HepG2 (cell line): Measurements from ENCODE around the gene C1QTNF1. TPM values are rescaled to one million over a fixed set of nuclear protein-coding genes. Genes with fewer than 3 reads are reported as not detected.

Source experiments
- CHD4 ChIP-seq: fragments of 200-600 bp; sonication (generic); IDR thresholded peaks from 2 replicates; pipeline ENCODE4 v1.7.0; 2017; ENCODE audit warnings: mild to moderate bottlenecking, low read length, borderline replicate concordance
- FOSL2 ChIP-seq: sonication (generic); formaldehyde crosslinking; IDR thresholded peaks from 2 replicates; pipeline ENCODE4 v1.4.0; 2020; ENCODE audit warnings: missing genetic modification reagents
- IRF2 ChIP-seq: IDR thresholded peaks from 2 replicates; pipeline ENCODE4 v1.6.1; 2018; ENCODE audit warnings: missing genetic modification reagents, missing compliant biosample characterization
- JARID2 ChIP-seq: sonication (generic); formaldehyde crosslinking; IDR thresholded peaks from 2 replicates; pipeline ENCODE4 v1.8.1; 2023; ENCODE audit warnings: missing genetic modification reagents, inconsistent platforms; ENCODE audit not compliant: insufficient replicate concordance
- KAT8 ChIP-seq: IDR thresholded peaks from 2 replicates; pipeline ENCODE4 v1.6.1; 2016; ENCODE audit warnings: missing genetic modification reagents, missing compliant biosample characterization
- KDM3A ChIP-seq: IDR thresholded peaks from 2 replicates; pipeline ENCODE4 v1.6.1; 2018; ENCODE audit warnings: low read depth, missing compliant biosample characterization
- MYNN ChIP-seq: sonication (generic); formaldehyde crosslinking; IDR thresholded peaks from 2 replicates; pipeline ENCODE4 v1.4.0; 2020; ENCODE audit warnings: mild to moderate bottlenecking, low read depth, missing genetic modification reagents
- NFYB ChIP-seq: sonication (generic); formaldehyde crosslinking; IDR thresholded peaks from 2 replicates; pipeline ENCODE4 v1.4.0; 2020; ENCODE audit warnings: missing genetic modification reagents
- SMAD1 ChIP-seq: sonication (generic); formaldehyde crosslinking; IDR thresholded peaks from 2 replicates; pipeline ENCODE4 v1.4.0; 2020; ENCODE audit warnings: missing genetic modification reagents, low read depth, mild to moderate bottlenecking, borderline replicate concordance
- SMAD3 ChIP-seq: sonication (generic); formaldehyde crosslinking; IDR thresholded peaks from 2 replicates; pipeline ENCODE4 v1.4.0; 2020; ENCODE audit warnings: missing genetic modification reagents
- TSC22D2 ChIP-seq: sonication (generic); formaldehyde crosslinking; IDR thresholded peaks from 2 replicates; pipeline ENCODE4 v1.5.1; 2020; ENCODE audit warnings: missing genetic modification reagents, mild to moderate bottlenecking, borderline replicate concordance
- ZBTB38 ChIP-seq: sonication (generic); formaldehyde crosslinking; IDR thresholded peaks from 2 replicates; pipeline ENCODE4 v1.5.1; 2020; ENCODE audit warnings: mild to moderate bottlenecking, missing genetic modification reagents
- ZFP36L1 ChIP-seq: sonication (generic); formaldehyde crosslinking; IDR thresholded peaks from 2 replicates; pipeline ENCODE4 v1.8.0; 2022; ENCODE audit warnings: mild to moderate bottlenecking, missing genetic modification reagents, moderate library complexity
- ZNF430 ChIP-seq: sonication (generic); formaldehyde crosslinking; IDR thresholded peaks from 2 replicates; pipeline ENCODE4 v1.9.0; 2021; ENCODE audit warnings: mild to moderate bottlenecking, missing genetic modification reagents
- ZNF557 ChIP-seq: sonication (generic); formaldehyde crosslinking; IDR thresholded peaks from 2 replicates; pipeline ENCODE4 v1.4.0; 2020; ENCODE audit warnings: missing genetic modification reagents
- ZNF644 ChIP-seq: IDR thresholded peaks from 2 replicates; pipeline ENCODE4 v1.6.1; 2016; ENCODE audit warnings: low read depth
- ZNF724P ChIP-seq: sonication (generic); formaldehyde crosslinking; IDR thresholded peaks from 2 replicates; pipeline ENCODE4 v1.8.0; 2022; ENCODE audit warnings: missing genetic modification reagents, borderline replicate concordance
- ZNF749 ChIP-seq: sonication (generic); formaldehyde crosslinking; IDR thresholded peaks from 2 replicates; pipeline ENCODE4 v1.8.0; 2022; ENCODE audit warnings: mild to moderate bottlenecking, missing genetic modification reagents, moderate library complexity, borderline replicate concordance
- ZNF777 ChIP-seq: sonication (generic); formaldehyde crosslinking; IDR thresholded peaks from 2 replicates; pipeline ENCODE4 v1.4.0; 2020; ENCODE audit warnings: missing genetic modification reagents
- ZSCAN12 ChIP-seq: sonication (generic); formaldehyde crosslinking; IDR thresholded peaks from 2 replicates; pipeline ENCODE4 v1.9.0; 2021; ENCODE audit warnings: mild to moderate bottlenecking, missing genetic modification reagents
- polyA plus RNA-seq, 8 experiments: library from polyadenylated mRNA; depleted of rRNA in 3 of 8; stranded (reverse) in 7 of 8; unstranded in 1 of 8; fragments of >200 nt; fragmentation: Illumina TruSeq in 4 of 8; extraction: Trizol in 4 of 8; gene quantifications; 2 replicates each; pipeline versions ENCODE4 v1.2.1 to v1.2.3, GENCODE V29; 2011 to 2016; ENCODE audit warnings: low read depth in 4 of 8, missing spikeins in 1 of 8, mixed read lengths in 1 of 8; ENCODE audit not compliant: insufficient read depth in 1 of 8
- total RNA-seq, 5 experiments: library from RNA; depleted of rRNA; stranded (reverse); fragments of >200 nt; fragmentation: Illumina TruSeq; extraction: Trizol; gene quantifications; 2 replicates each; pipeline ENCODE4 v1.2.3, GENCODE V29; 2016; ENCODE audit warnings: low read depth in 1 of 5
- TF ChIP-seq, protein P1 (sequence below): sonication (generic); formaldehyde crosslinking; conservative IDR thresholded peaks from 2 replicates; pipeline ENCODE4 v1.4.0; 2020; ENCODE audit warnings: mild to moderate bottlenecking, missing genetic modification reagents, moderate library complexity
- TF ChIP-seq, protein P2 (sequence below): sonication (generic); formaldehyde crosslinking; IDR thresholded peaks from 2 replicates; pipeline ENCODE4 v1.8.0; 2022; ENCODE audit warnings: missing genetic modification reagents, mild to moderate bottlenecking, borderline replicate concordance

C1QTNF1 gene
- total and polyA plus RNA-seq, 2 of the 13 experiments (the other 11 are each of a cell fraction or from before 2014, with no cell fraction given), result 0.18 to 0.86 TPM

DNA sequence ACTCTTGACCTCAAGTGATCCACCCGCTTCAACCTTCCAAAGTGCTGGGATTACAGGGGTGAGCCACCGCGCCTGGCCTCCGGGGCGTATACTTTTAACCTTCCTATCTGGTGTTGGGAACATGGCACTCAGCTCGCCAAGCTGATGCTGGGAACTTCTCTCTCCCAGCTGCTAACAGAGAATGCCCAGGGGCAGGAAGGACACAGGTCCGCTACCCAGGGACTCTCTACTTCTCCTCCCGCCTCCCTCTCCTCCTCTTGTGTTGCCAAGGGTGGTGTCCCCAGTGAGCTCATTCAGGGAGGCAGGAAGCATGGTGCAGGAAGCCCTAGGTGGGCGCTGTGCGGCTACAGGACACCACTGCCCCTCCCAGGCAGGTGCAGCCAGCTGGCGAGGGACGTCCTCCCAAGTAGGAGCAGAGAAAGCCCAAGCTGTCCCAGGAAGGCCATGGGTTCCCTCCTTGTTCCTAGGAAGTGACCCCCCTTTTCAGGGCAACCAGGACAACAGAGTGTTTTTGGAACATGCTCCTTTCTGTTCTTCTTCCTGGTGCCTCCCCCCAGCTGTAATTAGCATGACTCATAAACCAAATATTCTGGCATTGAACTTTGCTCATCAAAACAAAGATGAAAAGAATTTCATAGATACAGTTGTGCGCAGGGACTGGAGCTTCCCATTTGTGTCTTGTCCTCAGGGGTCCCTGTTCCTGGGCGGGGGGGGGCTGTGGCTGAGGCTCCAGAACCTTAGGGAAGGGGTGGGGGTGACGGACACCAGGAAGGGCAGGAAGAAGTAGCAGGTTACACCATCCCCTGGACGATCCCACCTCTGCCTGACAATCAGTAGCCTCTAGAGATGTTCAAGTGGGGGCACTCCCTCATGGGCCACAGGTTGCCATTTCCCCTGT lies 2.7 kb downstream of the C1QTNF1 start (continued):
- peak; percentile 43; the same call in 1 of the 2 replicates for TF ChIP-seq CHD4
- no peak for TF ChIP-seq SMAD1 (CRISPR knock-in tag)
- no peak for TF ChIP-seq ZNF557 (CRISPR knock-in tag)
- 0 out of 2 replicates have a peak, but pooled peaks have one; percentile 46 for TF ChIP-seq KAT8 (CRISPR knock-in tag)
- TF ChIP-seq FOSL2 (CRISPR knock-in tag), result peak; percentile 98
- peak; percentile 74 for TF ChIP-seq IRF2 (CRISPR knock-in tag)
- TF ChIP-seq SMAD3 (CRISPR knock-in tag), result peak; percentile 77
- TF ChIP-seq ZSCAN12 (CRISPR knock-in tag), result no peak
- TF ChIP-seq, protein P1, sequence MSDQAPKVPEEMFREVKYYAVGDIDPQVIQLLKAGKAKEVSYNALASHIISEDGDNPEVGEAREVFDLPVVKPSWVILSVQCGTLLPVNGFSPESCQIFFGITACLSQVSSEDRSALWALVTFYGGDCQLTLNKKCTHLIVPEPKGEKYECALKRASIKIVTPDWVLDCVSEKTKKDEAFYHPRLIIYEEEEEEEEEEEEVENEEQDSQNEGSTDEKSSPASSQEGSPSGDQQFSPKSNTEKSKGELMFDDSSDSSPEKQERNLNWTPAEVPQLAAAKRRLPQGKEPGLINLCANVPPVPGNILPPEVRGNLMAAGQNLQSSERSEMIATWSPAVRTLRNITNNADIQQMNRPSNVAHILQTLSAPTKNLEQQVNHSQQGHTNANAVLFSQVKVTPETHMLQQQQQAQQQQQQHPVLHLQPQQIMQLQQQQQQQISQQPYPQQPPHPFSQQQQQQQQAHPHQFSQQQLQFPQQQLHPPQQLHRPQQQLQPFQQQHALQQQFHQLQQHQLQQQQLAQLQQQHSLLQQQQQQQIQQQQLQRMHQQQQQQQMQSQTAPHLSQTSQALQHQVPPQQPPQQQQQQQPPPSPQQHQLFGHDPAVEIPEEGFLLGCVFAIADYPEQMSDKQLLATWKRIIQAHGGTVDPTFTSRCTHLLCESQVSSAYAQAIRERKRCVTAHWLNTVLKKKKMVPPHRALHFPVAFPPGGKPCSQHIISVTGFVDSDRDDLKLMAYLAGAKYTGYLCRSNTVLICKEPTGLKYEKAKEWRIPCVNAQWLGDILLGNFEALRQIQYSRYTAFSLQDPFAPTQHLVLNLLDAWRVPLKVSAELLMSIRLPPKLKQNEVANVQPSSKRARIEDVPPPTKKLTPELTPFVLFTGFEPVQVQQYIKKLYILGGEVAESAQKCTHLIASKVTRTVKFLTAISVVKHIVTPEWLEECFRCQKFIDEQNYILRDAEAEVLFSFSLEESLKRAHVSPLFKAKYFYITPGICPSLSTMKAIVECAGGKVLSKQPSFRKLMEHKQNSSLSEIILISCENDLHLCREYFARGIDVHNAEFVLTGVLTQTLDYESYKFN, result peak; percentile 99
- peak; percentile 16; the same call in 1 of the 2 replicates for TF ChIP-seq MYNN (CRISPR knock-in tag)
- TF ChIP-seq ZNF724P (CRISPR knock-in tag), result no peak; the same call in 1 of the 2 replicates
- peak; percentile 8 for TF ChIP-seq ZNF644
- peak; percentile 9 for TF ChIP-seq JARID2 (CRISPR knock-in tag)
- peak; percentile 50; the same call in 1 of the 2 replicates for TF ChIP-seq ZNF430 (CRISPR knock-in tag)
- TF ChIP-seq KDM3A (CRISPR knock-in tag), result peak; percentile 28; the same call in 1 of the 2 replicates
- TF ChIP-seq TSC22D2 (CRISPR knock-in tag), result peak; percentile 73; the same call in 1 of the 2 replicates
- peak; percentile 90 for TF ChIP-seq ZBTB38 (CRISPR knock-in tag)
- peak; percentile 77; the same call in 1 of the 2 replicates for TF ChIP-seq ZFP36L1 (CRISPR knock-in tag)
- no peak for TF ChIP-seq ZNF777 (CRISPR knock-in tag)
- 0 out of 2 replicates have a peak, but pooled peaks have one; percentile 60 for TF ChIP-seq ZNF749 (CRISPR knock-in tag)
- TF ChIP-seq, protein P2, sequence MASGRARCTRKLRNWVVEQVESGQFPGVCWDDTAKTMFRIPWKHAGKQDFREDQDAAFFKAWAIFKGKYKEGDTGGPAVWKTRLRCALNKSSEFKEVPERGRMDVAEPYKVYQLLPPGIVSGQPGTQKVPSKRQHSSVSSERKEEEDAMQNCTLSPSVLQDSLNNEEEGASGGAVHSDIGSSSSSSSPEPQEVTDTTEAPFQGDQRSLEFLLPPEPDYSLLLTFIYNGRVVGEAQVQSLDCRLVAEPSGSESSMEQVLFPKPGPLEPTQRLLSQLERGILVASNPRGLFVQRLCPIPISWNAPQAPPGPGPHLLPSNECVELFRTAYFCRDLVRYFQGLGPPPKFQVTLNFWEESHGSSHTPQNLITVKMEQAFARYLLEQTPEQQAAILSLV (CRISPR knock-in tag), result peak; percentile 52; the same call in 1 of the 2 replicates
- no peak for TF ChIP-seq NFYB (CRISPR knock-in tag)
